Muscle layer of duodenum (tissue), 2 donors: ENCODE measurements around the gene ZDHHC5.

Source experiments
- H3K27ac ChIP-seq: one replicate; pipeline ENCODE4 v1.7.0; 2013; ENCODE audit warnings: mild to moderate bottlenecking, low read length
- H3K27me3 ChIP-seq: one replicate; pipeline ENCODE4 v1.7.0; 2013; ENCODE audit warnings: low read depth, mild to moderate bottlenecking, control low read depth, low read length
- H3K36me3 ChIP-seq, 2 donors: one replicate each; pipeline ENCODE4 v1.7.0; 2013; ENCODE audit warnings: low read length in 2 of 2, control low read depth in 1 of 2, mild to moderate bottlenecking in 1 of 2; ENCODE audit not compliant: insufficient read depth in 2 of 2, control insufficient read depth in 1 of 2
- H3K4me1 ChIP-seq, 2 donors: one replicate each; pipeline ENCODE4 v1.7.0; 2013; ENCODE audit warnings: low read length in 2 of 2, mild to moderate bottlenecking in 2 of 2, control low read depth in 1 of 2, moderate library complexity in 1 of 2; ENCODE audit not compliant: insufficient read depth in 2 of 2, control insufficient read depth in 1 of 2
- H3K4me3 ChIP-seq, 2 donors: one replicate each; pipeline ENCODE4 v1.7.0; 2013; ENCODE audit warnings: low read length in 2 of 2, low read depth in 1 of 2, mild to moderate bottlenecking in 1 of 2
- H3K9me3 ChIP-seq, 2 donors: one replicate each; pipeline ENCODE4 v1.7.0; 2013; ENCODE audit warnings: low read length in 2 of 2, control low read depth in 1 of 2, mild to moderate bottlenecking in 1 of 2; ENCODE audit not compliant: control insufficient read depth in 1 of 2
- donor health status: healthy.

ZDHHC5 gene

DNA sequence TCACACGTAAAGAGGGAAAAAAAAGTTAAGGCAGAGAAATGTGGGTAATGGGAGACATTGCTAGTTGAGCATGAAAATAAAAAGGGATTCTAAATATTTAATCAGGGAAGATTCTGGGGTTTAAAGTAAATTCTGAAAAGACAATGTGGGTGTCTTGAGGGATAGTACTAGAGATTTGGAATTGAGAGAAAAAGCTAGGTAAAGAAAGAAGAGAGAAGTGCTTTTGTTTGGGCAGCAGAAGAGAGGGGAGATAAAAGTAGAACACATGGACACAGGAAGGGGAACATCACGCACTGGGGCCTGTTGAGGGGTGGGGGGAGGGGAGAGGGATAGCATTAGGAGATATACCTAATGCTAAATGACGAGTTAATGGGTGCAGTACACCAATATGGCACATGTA lies 14.8 kb upstream of the ZDHHC5 start:
- Histone ChIP-seq H3K4me3 (peak overlapping the region in 1 of 2 donors; percentile 16), H3K27me3 (peaks cover 18% of the 10 kb centered on the region), H3K36me3 (no peaks in the 10 kb centered on the region), H3K9me3 (no peaks in the 10 kb centered on the region), H3K27ac (no peak overlapping the region), H3K4me1 (peaks cover 4 to 24% of the 10 kb centered on the region in 2 donors)

DNA sequence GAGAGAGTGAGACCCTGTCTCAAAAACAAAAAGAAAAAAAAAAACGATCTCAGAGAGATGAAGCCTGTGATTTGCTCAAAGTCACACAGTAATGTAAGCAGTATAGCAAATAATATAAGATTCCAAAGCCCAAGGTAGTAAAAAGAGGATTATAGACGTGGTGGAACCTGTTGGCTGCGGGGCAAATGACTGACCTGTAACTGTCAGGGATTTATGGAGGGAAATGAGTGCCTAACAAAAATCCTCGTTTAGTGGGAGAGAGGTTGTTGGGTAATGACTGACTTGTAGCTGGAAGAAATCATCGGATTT lies 11.1 kb upstream of the ZDHHC5 start:
- Histone ChIP-seq H3K4me3 (peak overlapping the region; percentile 94 to 95), H3K27ac (peak overlapping the region; percentile 84), H3K4me1 (peaks cover 7 to 13% of the 10 kb centered on the region in 2 donors), H3K9me3 (no peaks in the 10 kb centered on the region), H3K36me3 (peaks cover 22 to 26% of the 10 kb centered on the region in 2 donors), H3K27me3 (no peaks in the 10 kb centered on the region)

DNA sequence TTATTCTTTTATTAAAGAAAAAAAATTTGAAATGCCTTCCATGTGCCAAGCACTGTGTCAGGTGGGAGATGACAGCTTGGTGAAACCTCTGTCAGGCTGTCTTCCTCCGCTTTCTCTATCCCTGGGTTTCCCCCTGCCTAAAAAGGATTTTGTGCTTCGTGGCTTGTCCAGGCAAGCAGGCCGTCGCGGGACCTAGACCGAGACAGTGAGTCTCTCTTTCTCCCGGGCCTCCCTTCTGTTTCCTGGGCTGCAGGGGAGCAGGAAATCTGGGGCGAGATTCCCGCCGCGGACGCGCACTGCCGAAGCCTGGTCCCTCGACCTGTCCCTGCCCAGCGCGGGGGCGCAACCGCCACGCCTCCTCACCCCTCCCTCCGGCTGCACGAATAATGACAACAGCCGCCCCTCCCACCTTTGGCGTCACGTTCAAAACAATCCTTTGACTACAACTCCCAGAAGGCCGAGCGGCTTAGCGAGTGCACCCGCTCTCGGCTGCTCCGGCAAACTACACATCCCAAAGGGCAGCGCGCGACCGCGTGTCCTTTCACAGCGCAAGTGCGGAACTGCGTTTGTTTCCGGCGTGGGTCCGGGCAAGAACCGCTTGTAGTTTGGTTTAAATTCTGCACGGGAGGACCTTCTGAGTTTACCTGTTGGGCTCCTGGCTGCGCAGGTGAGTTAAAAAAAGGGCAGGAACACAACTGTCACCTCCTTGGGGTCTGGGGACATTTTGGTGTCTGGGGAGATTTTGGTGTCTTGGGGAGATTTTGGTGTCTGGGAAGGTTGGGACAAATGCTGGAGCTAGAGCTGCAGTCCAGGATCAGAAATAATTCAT lies 10.5 kb upstream of the ZDHHC5 start, which contains the start of gene CLP1:
Gene CLP1 (plus strand): TSS at position 569 of the 829 bp plus-strand sequence. CDS start 1,715 bp downstream, outside the sequence.
- H3K9me3 ChIP-seq = no peaks in the 10 kb centered on the region
- H3K4me1 ChIP-seq = peaks cover 7 to 13% of the 10 kb centered on the region in 2 donors
- peak within 1 kb of the TSS; percentile 84 for H3K27ac ChIP-seq
- H3K27me3 ChIP-seq = no peaks in the 10 kb centered on the region
- peak within 1 kb of the TSS; percentile 94 to 95 for H3K4me3 ChIP-seq
- H3K36me3 ChIP-seq = peaks cover 26 to 32% of the 10 kb centered on the region in 2 donors

DNA sequence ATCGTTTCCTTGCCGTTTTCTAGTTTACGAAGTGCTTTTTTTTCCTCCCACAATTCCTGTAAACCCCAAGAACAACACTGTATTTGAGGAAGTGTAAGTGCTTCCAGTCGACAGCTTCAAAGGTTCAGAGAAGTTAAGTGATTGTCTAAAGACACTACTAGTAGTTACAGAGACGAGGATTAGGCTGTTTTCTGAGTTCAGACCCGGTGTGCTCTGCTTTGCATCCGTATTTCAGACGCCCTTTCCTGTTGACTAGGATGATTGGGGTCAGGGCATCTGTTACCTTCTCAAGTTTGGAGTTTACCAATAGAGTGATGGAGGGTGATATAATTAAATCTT lies 9.9 kb upstream of the ZDHHC5 start:
- no peaks in the 10 kb centered on the region for H3K9me3 ChIP-seq
- peak overlapping the region; percentile 94 to 95 for H3K4me3 ChIP-seq
- H3K27ac ChIP-seq = peak overlapping the region; percentile 82
- peaks cover 28 to 37% of the 10 kb centered on the region in 2 donors for H3K36me3 ChIP-seq
- peaks cover 7 to 13% of the 10 kb centered on the region in 2 donors for H3K4me1 ChIP-seq
- H3K27me3 ChIP-seq = no peaks in the 10 kb centered on the region

DNA sequence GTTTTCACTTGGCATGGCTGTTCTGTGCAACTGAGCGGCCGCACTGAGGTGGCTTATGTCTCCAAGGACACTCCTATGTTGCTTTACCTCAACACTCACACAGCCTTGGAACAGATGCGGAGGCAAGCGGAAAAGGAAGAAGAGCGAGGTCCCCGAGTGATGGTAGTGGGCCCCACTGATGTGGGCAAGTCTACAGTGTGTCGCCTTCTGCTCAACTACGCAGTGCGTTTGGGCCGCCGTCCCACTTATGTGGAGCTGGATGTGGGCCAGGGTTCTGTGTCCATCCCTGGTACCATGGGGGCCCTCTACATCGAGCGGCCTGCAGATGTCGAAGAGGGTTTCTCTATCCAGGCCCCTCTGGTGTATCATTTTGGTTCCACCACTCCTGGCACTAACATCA lies 8.2 kb upstream of the ZDHHC5 start:
- Histone ChIP-seq H3K4me1 (peaks cover 7 to 13% of the 10 kb centered on the region in 2 donors), H3K4me3 (no peak overlapping the region), H3K36me3 (peaks cover 28 to 37% of the 10 kb centered on the region in 2 donors), H3K27me3 (no peaks in the 10 kb centered on the region), H3K27ac (no peak overlapping the region), H3K9me3 (no peaks in the 10 kb centered on the region)

DNA sequence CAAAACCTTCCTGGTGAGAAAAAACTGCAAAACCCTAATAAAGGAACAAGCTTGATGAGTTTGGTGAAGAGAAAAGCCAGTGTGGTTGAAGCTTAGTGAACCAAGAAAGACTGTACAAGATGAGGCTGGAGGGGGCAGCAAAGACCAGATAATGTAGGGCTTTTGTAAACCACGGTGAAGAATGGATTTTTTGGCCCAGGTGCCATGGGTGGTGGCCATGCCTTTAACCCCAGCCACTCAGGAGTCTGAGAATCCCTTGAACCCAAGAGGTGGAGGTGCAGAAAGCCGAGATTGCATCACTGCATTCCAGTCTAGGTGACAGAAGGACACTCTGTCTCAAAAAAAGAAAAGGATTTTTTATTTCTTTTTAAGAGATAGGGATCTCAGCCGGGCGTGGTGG lies 5.0 kb upstream of the ZDHHC5 start:
- H3K27me3 ChIP-seq = no peaks in the 10 kb centered on the region
- H3K4me1 ChIP-seq = peaks cover 8 to 15% of the 10 kb centered on the region in 2 donors
- no peak overlapping the region for H3K27ac ChIP-seq
- H3K9me3 ChIP-seq = no peaks in the 10 kb centered on the region
- H3K4me3 ChIP-seq = no peak overlapping the region
- peaks cover 28 to 38% of the 10 kb centered on the region in 2 donors for H3K36me3 ChIP-seq

DNA sequence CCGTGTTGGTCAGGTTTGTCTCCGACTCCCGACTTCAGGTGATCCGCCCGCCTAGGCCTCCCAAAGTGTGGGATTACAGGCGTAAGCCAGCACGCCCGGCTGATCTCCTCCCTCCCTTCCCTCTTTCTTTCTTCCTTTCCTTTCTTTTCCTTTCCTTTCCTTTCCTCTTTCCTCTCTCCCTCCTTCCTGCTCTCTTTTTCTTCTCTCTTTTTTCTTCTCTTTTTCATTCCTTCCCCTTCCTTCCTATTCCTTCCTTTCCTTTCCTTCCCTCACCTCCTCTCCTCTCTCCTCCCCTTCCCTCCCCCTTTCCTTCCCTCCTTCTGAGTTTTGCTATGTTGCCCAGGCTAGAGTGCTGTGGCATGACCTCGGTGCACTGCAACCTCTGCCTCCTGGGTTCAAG lies 3.9 kb upstream of the ZDHHC5 start:
- Histone ChIP-seq H3K27ac (no peak overlapping the region), H3K4me3 (no peak overlapping the region), H3K9me3 (no peaks in the 10 kb centered on the region), H3K36me3 (peaks cover 28 to 43% of the 10 kb centered on the region in 2 donors), H3K4me1 (peaks cover 7 to 8% of the 10 kb centered on the region in 2 donors), H3K27me3 (no peaks in the 10 kb centered on the region)

DNA sequence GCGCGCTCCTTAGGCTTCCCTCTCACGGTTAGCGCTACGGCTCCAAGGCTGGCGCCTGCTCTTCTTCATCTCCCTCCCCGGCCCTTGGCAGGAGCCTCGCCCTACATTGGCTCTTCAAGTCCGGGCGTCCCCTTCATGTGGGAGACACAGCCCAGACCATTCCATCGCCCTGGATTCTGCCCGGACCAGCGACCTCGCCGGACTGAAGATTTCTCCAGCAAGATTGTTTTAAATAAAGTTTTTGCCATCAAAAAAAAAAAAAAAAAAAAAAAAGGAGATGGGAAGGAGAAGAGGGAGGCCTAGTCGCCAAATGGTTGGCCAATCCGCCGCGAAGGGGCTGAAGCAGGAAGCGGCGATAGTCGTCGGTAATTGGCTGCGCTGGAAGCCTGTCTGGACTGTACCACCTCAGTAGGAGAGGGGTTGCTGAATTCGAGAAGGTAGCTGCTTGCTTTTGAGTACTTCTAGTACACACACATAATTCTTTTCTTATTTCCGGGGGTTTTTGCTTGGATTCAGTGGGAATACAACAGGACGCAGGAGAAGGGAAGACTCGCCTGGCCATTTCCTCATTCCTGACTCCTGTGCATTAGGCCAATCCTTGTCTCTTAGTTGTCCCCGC lies 688 bp upstream of the ZDHHC5 start:
- Histone ChIP-seq H3K4me1 (peaks cover 15 to 26% of the 10 kb centered on the region in 2 donors), H3K4me3 (peak overlapping the region; percentile 82 to 93), H3K9me3 (no peaks in the 10 kb centered on the region), H3K27ac (peak overlapping the region; percentile 100), H3K27me3 (no peaks in the 10 kb centered on the region), H3K36me3 (peaks cover 9 to 19% of the 10 kb centered on the region in 2 donors)

DNA sequence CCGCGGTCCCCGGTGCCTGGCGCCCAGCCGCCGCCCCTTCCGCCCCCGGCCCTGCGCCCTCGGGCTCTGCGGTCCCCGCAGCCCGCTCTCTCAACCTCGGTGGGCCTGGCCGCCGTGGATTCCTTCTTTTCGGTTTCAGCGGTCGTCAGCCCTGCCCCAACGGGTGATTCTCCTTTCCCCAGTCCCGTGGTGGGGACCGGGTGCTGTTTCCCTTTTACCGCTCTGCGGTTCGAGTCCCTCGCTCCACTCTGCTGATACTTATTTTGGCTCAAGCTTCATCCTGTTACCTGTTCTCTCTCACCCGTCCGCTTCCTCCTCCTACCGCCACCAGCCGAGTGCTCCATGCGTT lies 494 bp downstream of the ZDHHC5 start:
- Histone ChIP-seq H3K4me3 (peak overlapping the region; percentile 93 to 96), H3K36me3 (peaks cover 15 to 24% of the 10 kb centered on the region in 2 donors), H3K27me3 (no peaks in the 10 kb centered on the region), H3K27ac (peak overlapping the region; percentile 100), H3K9me3 (no peaks in the 10 kb centered on the region), H3K4me1 (peaks cover 15 to 26% of the 10 kb centered on the region in 2 donors)

DNA sequence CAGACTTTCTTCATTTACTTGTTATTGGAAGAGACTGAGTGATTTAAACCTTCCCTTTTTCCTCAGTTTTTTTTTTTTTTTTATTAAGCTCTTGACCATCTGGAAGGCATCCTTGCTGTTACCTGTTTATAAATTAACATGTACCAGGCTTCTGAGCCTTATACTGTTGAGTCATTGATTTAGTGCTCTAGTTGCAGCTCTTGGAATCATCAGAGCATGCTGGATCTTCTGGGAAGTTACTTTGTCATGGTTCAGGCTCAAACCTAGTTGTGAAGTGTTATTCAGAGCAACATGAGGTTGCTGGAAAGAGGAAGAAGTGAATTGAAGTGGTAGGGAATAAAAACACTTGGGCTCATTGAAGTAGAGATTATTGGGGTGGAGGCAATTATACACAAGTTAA lies 6.3 kb downstream of the ZDHHC5 start:
- peaks cover 5 to 24% of the 10 kb centered on the region in 2 donors for H3K4me1 ChIP-seq
- H3K27ac ChIP-seq = no peak overlapping the region
- H3K27me3 ChIP-seq = no peaks in the 10 kb centered on the region
- H3K36me3 ChIP-seq = peaks cover 37 to 39% of the 10 kb centered on the region in 2 donors
- no peaks in the 10 kb centered on the region for H3K9me3 ChIP-seq
- H3K4me3 ChIP-seq = no peak overlapping the region

DNA sequence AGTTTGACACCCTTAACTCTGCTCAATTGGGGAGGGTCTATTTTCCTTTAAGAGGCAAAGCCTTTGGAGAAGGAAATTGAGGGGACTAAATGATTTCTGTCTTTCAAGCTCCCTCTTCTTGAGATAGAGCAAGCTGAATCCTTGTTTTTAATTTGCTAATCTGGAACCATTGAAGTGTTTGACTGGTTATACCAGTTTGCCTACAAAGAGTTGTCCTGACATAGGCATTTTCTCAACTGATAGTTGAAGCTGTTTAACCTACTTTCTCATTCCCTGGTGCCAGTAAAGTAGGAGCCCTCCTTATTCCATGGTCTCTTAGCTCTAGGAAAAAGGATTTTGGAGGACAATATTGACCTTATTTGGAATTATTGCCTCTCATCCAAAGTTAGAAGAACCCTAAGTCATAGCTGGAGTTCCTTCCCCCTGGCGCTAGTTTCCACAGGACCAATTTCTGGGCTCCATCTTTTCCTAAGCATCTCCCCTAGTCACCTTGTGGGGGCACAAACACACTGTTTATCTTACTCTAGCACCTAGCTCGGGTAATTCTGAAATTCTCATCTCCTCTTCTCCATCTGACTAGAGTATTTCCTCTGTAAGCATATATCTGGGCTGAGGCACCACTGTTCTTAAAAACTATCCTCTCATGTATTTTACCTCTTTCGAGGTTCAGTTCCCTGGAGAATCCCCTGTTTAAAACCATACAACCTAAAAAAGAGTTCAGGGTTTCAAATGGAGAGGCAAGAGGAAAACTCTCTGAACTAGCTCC lies 7.4 kb downstream of the ZDHHC5 start:
- Histone ChIP-seq H3K36me3 (peaks cover 37 to 44% of the 10 kb centered on the region in 2 donors), H3K4me1 (peaks cover 4 to 14% of the 10 kb centered on the region in 2 donors)

More for the DNA sequence above, 7.4 kb downstream of the ZDHHC5 start:
- H3K9me3 ChIP-seq = no peaks in the 10 kb centered on the region
- no peaks in the 10 kb centered on the region for H3K27me3 ChIP-seq
- no peak overlapping the region for H3K4me3 ChIP-seq
- H3K27ac ChIP-seq = no peak overlapping the region
